ENCODE measurements around the gene PGLYRP3.
"Not testable (repeated sequence)": the region's sequence is repeated elsewhere in the genome, so short reads cannot be mapped to it uniquely, and the experiment has no call there.

PGLYRP3 gene

GRCh38 chr1:153349363-153350320 is 36.9 kb upstream of the PGLYRP3 start:
- Mint-ChIP-seq H3K36me3 (ENCODE audit: low read depth) (no peaks in the 10 kb centered on the region), H3K9me3 (peaks cover 3% of the 10 kb centered on the region), H3K4me3 (no peak overlapping the region), H3K27ac (no peak overlapping the region), H3K4me1 (no peaks in the 10 kb centered on the region), H3K27me3 (ENCODE audit: low read depth, poor library complexity) (peaks cover 39% of the 10 kb centered on the region)
- no peak for DNase-seq
- no peak for TF ChIP-seq CTCF (IDR thresholded peaks at IDR 0.05)

- no peak within 1 kb of the TSS for H3K27ac Mint-ChIP-seq
- TF ChIP-seq CTCF (IDR thresholded peaks at IDR 0.05): no peak
- no peaks in the 10 kb centered on the region for H3K36me3 Mint-ChIP-seq (ENCODE audit: low read depth)
- no peak for DNase-seq
- peaks cover 42% of the 10 kb centered on the region for H3K27me3 Mint-ChIP-seq (ENCODE audit: low read depth, poor library complexity)
- peaks cover 3% of the 10 kb centered on the region for H3K9me3 Mint-ChIP-seq
- no peak within 1 kb of the TSS for H3K4me3 Mint-ChIP-seq
- H3K4me1 Mint-ChIP-seq: no peaks in the 10 kb centered on the region
These were observed 36.0 kb upstream of the PGLYRP3 start, which contains the start of gene PGLYRP4 for GRCh38 chr1:153348511-153349362. PGLYRP4 (minus strand) TSS chr1:153348841; CDS start chr1:153347932, 909 bp downstream.

GRCh38 chr1:153347856-153348255 is 35.1 kb upstream of the PGLYRP3 start:
- Mint-ChIP-seq H3K36me3 (ENCODE audit: low read depth) (no peaks in the 10 kb centered on the region), H3K27ac (no peak overlapping the region), H3K4me1 (no peaks in the 10 kb centered on the region), H3K9me3 (peaks cover 3% of the 10 kb centered on the region), H3K4me3 (no peak overlapping the region), H3K27me3 (ENCODE audit: low read depth, poor library complexity) (peaks cover 47% of the 10 kb centered on the region)
- no peak for TF ChIP-seq CTCF (IDR thresholded peaks at IDR 0.05)
- no peak for DNase-seq

DNA sequence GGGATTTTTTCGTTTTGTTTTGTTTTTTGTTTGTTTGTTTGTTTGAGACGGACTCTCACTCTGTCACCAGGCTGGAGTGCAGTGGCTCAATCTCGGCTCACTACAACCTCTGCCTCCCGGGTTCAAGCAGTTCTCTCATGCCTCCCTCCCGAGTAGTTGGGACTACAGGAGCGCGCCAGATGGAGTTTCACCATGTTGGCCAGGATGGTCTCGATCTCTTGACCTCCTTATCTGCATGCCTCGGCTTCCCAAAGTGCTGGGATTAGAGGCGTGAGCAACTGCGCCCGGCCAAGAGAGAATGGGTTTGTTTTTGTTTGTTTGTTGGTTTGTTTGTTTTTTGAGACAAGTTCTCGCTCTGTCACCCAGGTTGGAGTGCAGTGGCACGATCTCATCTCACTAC is 34.3 kb upstream of the PGLYRP3 start:
- H3K36me3 Mint-ChIP-seq (ENCODE audit: low read depth); H3K4me3 Mint-ChIP-seq; H3K9me3 Mint-ChIP-seq; DNase-seq; H3K4me1 Mint-ChIP-seq; H3K27ac Mint-ChIP-seq: not testable (repeated sequence)
- peaks cover 47% of the 10 kb centered on the region for H3K27me3 Mint-ChIP-seq (ENCODE audit: low read depth, poor library complexity)

DNA sequence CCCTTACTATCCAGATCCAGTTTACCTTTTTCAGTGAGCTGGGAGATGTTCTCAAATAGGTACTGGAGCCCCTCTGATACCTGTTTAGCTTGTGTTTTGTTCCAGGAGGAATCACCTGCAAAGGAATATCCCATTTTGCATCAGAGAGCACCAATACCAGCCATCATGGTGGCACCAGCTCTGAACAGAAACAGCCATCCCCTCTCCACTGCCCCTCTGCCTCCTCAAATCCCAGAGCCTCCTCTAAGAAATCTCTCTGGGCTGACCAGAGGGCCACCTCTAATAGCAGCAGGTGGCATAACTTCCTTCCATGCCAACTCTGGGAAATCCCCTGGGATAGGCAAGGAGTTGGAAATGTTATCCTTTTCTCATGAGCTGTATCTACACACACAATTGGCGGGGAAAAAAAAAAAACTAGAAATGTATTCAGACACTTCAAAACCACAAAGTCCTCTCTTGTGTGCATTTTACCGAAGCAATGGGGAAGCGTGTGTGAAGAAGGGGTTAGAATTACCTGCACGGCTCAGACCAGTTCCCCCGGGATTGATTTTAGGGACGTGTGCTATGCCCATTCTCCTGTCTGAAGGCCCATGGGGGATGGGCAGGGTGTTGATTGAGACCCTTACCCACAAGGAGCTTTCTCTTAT is 33.4 kb upstream of the PGLYRP3 start:
- no peak for DNase-seq
- Mint-ChIP-seq H3K4me1 (no peaks in the 10 kb centered on the region), H3K4me3 (no peak overlapping the region), H3K27me3 (ENCODE audit: low read depth, poor library complexity) (peaks cover 41% of the 10 kb centered on the region), H3K27ac (no peak overlapping the region), H3K9me3 (peaks cover 3% of the 10 kb centered on the region), H3K36me3 (ENCODE audit: low read depth) (no peaks in the 10 kb centered on the region)
- TF ChIP-seq CTCF (IDR thresholded peaks at IDR 0.05): no peak
